ENCODE data around the gene SCYL2. TPM values are rescaled to one million over a fixed set of nuclear protein-coding genes. Genes with fewer than 3 reads are reported as not detected.

The SCYL2 gene
- total and polyA plus RNA-seq, 2 donors from 2014 or later, result 10.3 to 41.7 TPM

GRCh38 chr12:100346660-100347059 is 79.7 kb downstream of the SCYL2 start:
- DNase-seq, result peak in 2 of 5 donors; percentile 40 to 45
- Histone ChIP-seq H3K4me1 (ENCODE audit: control insufficient read depth in 2 of 3, insufficient read depth in 2 of 3, low read depth in 1 of 3, low read length in 3 of 3) (no peaks in the 10 kb centered on the region), H3K9ac (ENCODE audit: low read length in 3 of 3) (no peak overlapping the region), H3K9me3 (ENCODE audit: control insufficient read depth in 2 of 3, insufficient read depth in 1 of 3, low read length in 3 of 3) (no peaks in the 10 kb centered on the region), H3K36me3 (ENCODE audit: control insufficient read depth in 2 of 3, insufficient read depth in 3 of 3, low read length in 3 of 3) (no peaks in the 10 kb centered on the region), H3K27me3 (ENCODE audit: control insufficient read depth, insufficient read depth, low read length) (no peaks in the 10 kb centered on the region), H3K27ac (ENCODE audit: low read depth in 2 of 2, low read length in 2 of 2) (no peak overlapping the region), H3K4me3 (ENCODE audit: low read length in 3 of 3) (no peak overlapping the region)
- intact Hi-C loops (cut with DNase I), result no loop called here
- no peak for FAIRE-seq
- TF ChIP-seq, protein P1, sequence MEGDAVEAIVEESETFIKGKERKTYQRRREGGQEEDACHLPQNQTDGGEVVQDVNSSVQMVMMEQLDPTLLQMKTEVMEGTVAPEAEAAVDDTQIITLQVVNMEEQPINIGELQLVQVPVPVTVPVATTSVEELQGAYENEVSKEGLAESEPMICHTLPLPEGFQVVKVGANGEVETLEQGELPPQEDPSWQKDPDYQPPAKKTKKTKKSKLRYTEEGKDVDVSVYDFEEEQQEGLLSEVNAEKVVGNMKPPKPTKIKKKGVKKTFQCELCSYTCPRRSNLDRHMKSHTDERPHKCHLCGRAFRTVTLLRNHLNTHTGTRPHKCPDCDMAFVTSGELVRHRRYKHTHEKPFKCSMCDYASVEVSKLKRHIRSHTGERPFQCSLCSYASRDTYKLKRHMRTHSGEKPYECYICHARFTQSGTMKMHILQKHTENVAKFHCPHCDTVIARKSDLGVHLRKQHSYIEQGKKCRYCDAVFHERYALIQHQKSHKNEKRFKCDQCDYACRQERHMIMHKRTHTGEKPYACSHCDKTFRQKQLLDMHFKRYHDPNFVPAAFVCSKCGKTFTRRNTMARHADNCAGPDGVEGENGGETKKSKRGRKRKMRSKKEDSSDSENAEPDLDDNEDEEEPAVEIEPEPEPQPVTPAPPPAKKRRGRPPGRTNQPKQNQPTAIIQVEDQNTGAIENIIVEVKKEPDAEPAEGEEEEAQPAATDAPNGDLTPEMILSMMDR (IDR thresholded peaks at IDR 0.05; ENCODE audit: borderline replicate concordance, extremely low read depth, insufficient read depth), result no peak

DNA sequence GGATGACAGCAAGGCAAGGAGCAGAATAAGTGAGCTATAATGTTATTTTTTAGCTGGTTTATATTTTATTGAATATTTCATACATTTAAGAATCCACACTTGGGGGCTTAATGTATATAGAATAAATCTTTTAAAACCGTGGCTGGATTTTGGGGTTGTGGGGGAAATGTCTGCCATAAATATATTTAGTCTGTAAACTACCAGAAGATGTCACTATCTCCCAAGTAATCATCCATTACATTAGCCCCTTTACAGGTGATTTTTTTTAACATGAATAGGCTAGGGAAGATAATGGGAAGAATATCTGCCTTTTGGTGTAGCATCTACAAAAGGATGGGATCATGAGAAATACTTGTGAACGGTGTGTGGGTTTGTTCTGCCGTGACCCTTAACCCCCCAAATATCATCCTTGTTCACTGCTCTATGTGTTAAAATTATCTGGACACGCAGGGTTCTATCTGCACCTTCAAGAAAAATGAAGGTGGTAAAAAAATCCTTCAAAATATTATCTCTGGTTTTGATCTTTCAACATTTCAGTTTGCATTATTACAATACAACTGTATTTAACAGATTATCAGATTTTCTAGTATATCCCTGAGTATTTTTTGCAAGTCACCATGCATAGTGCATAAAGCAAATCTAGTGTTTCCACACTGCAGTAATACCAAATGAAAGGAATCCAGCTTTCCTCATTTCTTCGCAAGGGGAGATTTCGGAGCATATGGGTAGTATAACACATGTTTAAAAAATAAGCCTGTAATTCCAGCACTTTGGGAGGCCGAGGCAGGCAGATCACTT is 81.9 kb downstream of the SCYL2 start:
- no peaks in the 10 kb centered on the region for H3K9me3 ChIP-seq (ENCODE audit: control insufficient read depth in 2 of 3, insufficient read depth in 1 of 3, low read length in 3 of 3)
- H3K36me3 ChIP-seq (ENCODE audit: control insufficient read depth in 2 of 3, insufficient read depth in 3 of 3, low read length in 3 of 3), result no peaks in the 10 kb centered on the region
- no peak overlapping the region for H3K27ac ChIP-seq (ENCODE audit: low read depth in 2 of 2, low read length in 2 of 2)
- no peaks in the 10 kb centered on the region for H3K4me1 ChIP-seq (ENCODE audit: control insufficient read depth in 2 of 3, insufficient read depth in 2 of 3, low read depth in 1 of 3, low read length in 3 of 3)
- intact Hi-C loops (cut with DNase I), result no loop called here
- no peaks in the 10 kb centered on the region for H3K27me3 ChIP-seq (ENCODE audit: control insufficient read depth, insufficient read depth, low read length)
- DNase-seq (peak in 2 of 5 donors; percentile 37 to 52), FAIRE-seq (no peak)
- TF ChIP-seq, protein P1 (IDR thresholded peaks at IDR 0.05; ENCODE audit: borderline replicate concordance, extremely low read depth, insufficient read depth), result peak; percentile 15
- H3K4me3 ChIP-seq (ENCODE audit: low read length in 3 of 3), result no peak overlapping the region
- no peak overlapping the region for H3K9ac ChIP-seq (ENCODE audit: low read length in 3 of 3)

- no peak within 1 kb of the TSS for H3K9ac ChIP-seq (ENCODE audit: low read length in 3 of 3)
- no peak for FAIRE-seq
- no peaks in the 10 kb centered on the region for H3K27me3 ChIP-seq (ENCODE audit: control insufficient read depth, insufficient read depth, low read length)
- no peaks in the 10 kb centered on the region for H3K36me3 ChIP-seq (ENCODE audit: control insufficient read depth in 2 of 3, insufficient read depth in 3 of 3, low read length in 3 of 3)
- peak in 4 of 5 donors; percentile 56 to 81 (median 72) for DNase-seq
- TF ChIP-seq, protein P1 (IDR thresholded peaks at IDR 0.05; ENCODE audit: borderline replicate concordance, extremely low read depth, insufficient read depth), result no peak
- no peaks in the 10 kb centered on the region for H3K4me1 ChIP-seq (ENCODE audit: control insufficient read depth in 2 of 3, insufficient read depth in 2 of 3, low read depth in 1 of 3, low read length in 3 of 3)
- intact Hi-C loops (cut with DNase I), result no loop called here
- no peaks in the 10 kb centered on the region for H3K9me3 ChIP-seq (ENCODE audit: control insufficient read depth in 2 of 3, insufficient read depth in 1 of 3, low read length in 3 of 3)
- H3K4me3 ChIP-seq (ENCODE audit: low read length in 3 of 3), result no peak within 1 kb of the TSS
- no peak within 1 kb of the TSS for H3K27ac ChIP-seq (ENCODE audit: low read depth in 2 of 2, low read length in 2 of 2)
These were observed 89.8 kb downstream of the SCYL2 start, which contains the start of gene SLC17A8 for GRCh38 chr12:100356644-100357223. SLC17A8 (plus strand) TSS chr12:100357074; CDS start chr12:100357392, 318 bp downstream.

Data from kidney (tissue), 14 donors.